ENCODE measurements around the gene TMA7. TPM values are rescaled to one million over a fixed set of nuclear protein-coding genes. Genes with fewer than 3 reads are reported as not detected.

Gene TMA7
- total RNA-seq, 4 donors from 2014 or later: 272 to 488 (median 350) TPM

- no peak for TF ChIP-seq CTCF (IDR thresholded peaks at IDR 0.05; ENCODE audit: low read depth)
Observed at GRCh38 chr3:48474619-48475018, 34.6 kb downstream of the TMA7 start.

- no peak for TF ChIP-seq CTCF (IDR thresholded peaks at IDR 0.05; ENCODE audit: low read depth)
Observed at GRCh38 chr3:48475188-48475587, 35.1 kb downstream of the TMA7 start.

GRCh38 chr3:48476426-48477053 lies 36.5 kb downstream of the TMA7 start:
- TF ChIP-seq CTCF (IDR thresholded peaks at IDR 0.05; ENCODE audit: low read depth): no peak

- no peak for TF ChIP-seq CTCF (IDR thresholded peaks at IDR 0.05; ENCODE audit: low read depth)
Observed at GRCh38 chr3:48477959-48478520, 38.0 kb downstream of the TMA7 start.

- TF ChIP-seq CTCF (IDR thresholded peaks at IDR 0.05; ENCODE audit: low read depth): no peak
Observed at GRCh38 chr3:48478626-48479555, 38.8 kb downstream of the TMA7 start.

GRCh38 chr3:48486952-48487351 lies 46.9 kb downstream of the TMA7 start:
- TF ChIP-seq CTCF (IDR thresholded peaks at IDR 0.05; ENCODE audit: low read depth): no peak

Measured in subcutaneous adipose tissue (tissue), 4 donors.